H1 (cell line): ENCODE results near the gene CCDC157. TPM values are rescaled to one million over a fixed set of nuclear protein-coding genes. Genes with fewer than 3 reads are reported as not detected.

Experiments used
- CHD7 ChIP-seq: fragments of 300-600 bp; sonication (generic); IDR thresholded peaks from 2 replicates; pipeline ENCODE4 v1.7.1; 2012; ENCODE audit warnings: low read length, moderate library complexity, mild to moderate bottlenecking, inconsistent platforms; ENCODE audit not compliant: insufficient replicate concordance
- polyA plus RNA-seq, 7 experiments: library from polyadenylated mRNA; depleted of rRNA in 3 of 7; stranded (reverse) in 5 of 7; unstranded in 2 of 7; fragments of >200 nt in 5 of 7; fragments of 200-250 nt in 2 of 7; gene quantifications; 1 replicate in 5 of 7; 2 replicates in 1 of 7; 4 replicates in 1 of 7; pipeline versions ENCODE4 v1.2.1 to v1.2.3, GENCODE V29; 2011 to 2013; ENCODE audit warnings: missing spikeins in 2 of 7, mixed read lengths in 2 of 7
- total RNA-seq: library from RNA; stranded (reverse); fragmentation: NEBNext Ultra II Directional; extraction: Animal tissue kit (Norgen Biotek cat#: 25700); gene quantifications from 2 replicates; pipeline ENCODE4 v1.2.1, GENCODE V29; 2021

CCDC157 gene
- total and polyA plus RNA-seq, 2 of the 8 experiments (the other 6 are each of a cell fraction or from before 2014, with no cell fraction given): 4.1 to 8.4 TPM

GRCh38 chr22:30382340-30382739 is 25.5 kb downstream of the CCDC157 start (continued):
- no peak for TF ChIP-seq CHD7
